Activated T-cell treated with anti-CD3 and anti-CD28 coated beads, Interleukin-2, amount 50 U/mL, for 4 hours (primary cell): ENCODE results near the gene CTSZ. TPM values are rescaled to one million over a fixed set of nuclear protein-coding genes. Genes with fewer than 3 reads are reported as not detected.
"Not testable (repeated sequence)": the region's sequence is repeated elsewhere in the genome, so short reads cannot be mapped to it uniquely, and the experiment has no call there.

ENCODE experiments used
- ATAC-seq, 2 donors: fragments of 200-7000 bp; cut with Tn5 transposase; one replicate each; pipeline ENCODE4 v1.10.0; 2021
- DNase-seq: peaks from one replicate; pipeline ENCODE4 v3.0.0-alpha.2; 2020
- H3K27me3 Mint-ChIP-seq: one replicate; pipeline ENCODE4 v1.8.0; 2021; ENCODE audit warnings: low read depth, mixed read lengths
- H3K36me3 Mint-ChIP-seq: one replicate; pipeline ENCODE4 v1.8.0; 2022; ENCODE audit warnings: mixed read lengths; ENCODE audit not compliant: insufficient read depth
- H3K4me1 Mint-ChIP-seq: one replicate; pipeline ENCODE4 v1.8.0; 2021; ENCODE audit warnings: low read depth, mixed read lengths
- H3K4me3 Mint-ChIP-seq: one replicate; pipeline ENCODE4 v1.8.0; 2021; ENCODE audit warnings: mild to moderate bottlenecking, moderate library complexity, mixed read lengths
- H3K9me3 Mint-ChIP-seq: one replicate; pipeline ENCODE4 v1.8.0; 2021; ENCODE audit warnings: mixed read lengths
- total RNA-seq, 3 donors: library from RNA; stranded (reverse); gene quantifications; one replicate each; pipeline ENCODE4 v1.2.1, GENCODE V29; 2021

The CTSZ gene
- total RNA-seq, 3 donors from 2014 or later: 18.7 to 27.9 (median 20.0) TPM

DNA sequence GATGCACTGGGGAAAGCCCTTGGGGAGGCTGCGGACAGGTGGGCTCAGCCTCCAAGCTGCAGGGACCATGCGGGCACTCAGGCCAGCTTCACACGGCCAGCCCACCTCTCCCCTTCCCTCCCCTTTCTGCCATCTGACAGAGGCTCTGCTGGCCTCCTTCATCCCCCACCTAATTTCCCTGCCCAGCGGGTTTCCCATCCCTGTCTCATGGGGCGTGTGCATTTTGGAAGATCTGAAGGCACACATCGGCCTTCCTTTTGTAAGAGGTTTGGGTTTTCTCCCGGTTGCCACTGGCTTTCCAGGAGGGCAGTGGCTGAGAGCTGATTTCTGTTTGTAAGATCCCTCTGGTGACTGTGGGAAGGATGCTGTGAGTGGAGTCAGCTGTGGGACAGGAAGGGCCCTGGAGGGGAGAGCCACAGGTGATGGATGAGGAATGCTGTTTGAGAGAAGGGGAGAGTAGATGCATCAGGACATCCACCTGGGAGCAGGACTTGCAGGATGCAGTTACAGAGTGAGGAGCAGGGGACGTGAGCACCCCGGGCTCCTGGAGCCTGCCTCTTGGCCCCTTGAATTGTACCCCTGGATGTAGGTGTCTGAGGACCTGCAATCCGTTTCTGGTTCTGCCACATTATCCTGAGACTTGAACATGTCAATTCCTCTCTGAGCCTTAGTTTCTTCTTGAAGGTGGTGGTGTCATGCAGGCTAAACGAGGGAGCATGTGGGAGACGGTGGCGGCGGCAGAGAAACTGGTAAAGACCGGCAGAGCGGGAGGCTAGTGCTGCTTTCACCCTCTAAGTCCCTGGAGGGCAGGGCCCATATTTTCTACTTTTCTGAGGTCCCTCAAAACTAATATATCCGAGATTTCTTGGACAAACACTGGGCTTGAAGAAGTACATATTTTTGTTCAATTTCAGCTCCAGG lies 6.2 kb upstream of the CTSZ start:
- H3K36me3 Mint-ChIP-seq: no peaks in the 10 kb centered on the region
- H3K27me3 Mint-ChIP-seq: no peaks in the 10 kb centered on the region
- no peak overlapping the region for H3K4me3 Mint-ChIP-seq
- H3K9me3 Mint-ChIP-seq: no peaks in the 10 kb centered on the region
- DNase-seq: no peak
- peaks cover 44% of the 10 kb centered on the region for H3K4me1 Mint-ChIP-seq
- no peak for ATAC-seq

DNA sequence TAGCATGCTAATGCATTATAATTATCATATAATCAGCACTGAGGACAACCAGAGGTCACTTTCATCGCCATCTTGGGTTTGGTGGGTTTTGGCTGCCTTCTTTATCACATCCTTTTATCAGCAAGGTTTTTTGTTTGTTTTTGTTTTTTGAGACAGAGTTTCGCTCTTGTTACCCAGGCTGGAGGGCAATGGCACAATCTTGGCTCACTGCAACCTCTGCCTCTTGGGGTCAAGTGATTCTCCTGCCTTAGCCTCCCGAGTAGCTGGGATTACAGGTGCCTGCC lies 4.8 kb upstream of the CTSZ start:
- H3K4me1 Mint-ChIP-seq: peaks cover 35% of the 10 kb centered on the region
- H3K9me3 Mint-ChIP-seq, H3K36me3 Mint-ChIP-seq, H3K4me3 Mint-ChIP-seq, DNase-seq, H3K27me3 Mint-ChIP-seq, ATAC-seq: not testable (repeated sequence)

- H3K9me3 Mint-ChIP-seq: no peaks in the 10 kb centered on the region
- H3K4me1 Mint-ChIP-seq: peaks cover 29% of the 10 kb centered on the region
- no peak for ATAC-seq
- DNase-seq: no peak
- H3K4me3 Mint-ChIP-seq: no peak overlapping the region
- H3K27me3 Mint-ChIP-seq: no peaks in the 10 kb centered on the region
- H3K36me3 Mint-ChIP-seq: no peaks in the 10 kb centered on the region
These were observed 4.2 kb upstream of the CTSZ start for GRCh38 chr20:59010995-59011873.

DNA sequence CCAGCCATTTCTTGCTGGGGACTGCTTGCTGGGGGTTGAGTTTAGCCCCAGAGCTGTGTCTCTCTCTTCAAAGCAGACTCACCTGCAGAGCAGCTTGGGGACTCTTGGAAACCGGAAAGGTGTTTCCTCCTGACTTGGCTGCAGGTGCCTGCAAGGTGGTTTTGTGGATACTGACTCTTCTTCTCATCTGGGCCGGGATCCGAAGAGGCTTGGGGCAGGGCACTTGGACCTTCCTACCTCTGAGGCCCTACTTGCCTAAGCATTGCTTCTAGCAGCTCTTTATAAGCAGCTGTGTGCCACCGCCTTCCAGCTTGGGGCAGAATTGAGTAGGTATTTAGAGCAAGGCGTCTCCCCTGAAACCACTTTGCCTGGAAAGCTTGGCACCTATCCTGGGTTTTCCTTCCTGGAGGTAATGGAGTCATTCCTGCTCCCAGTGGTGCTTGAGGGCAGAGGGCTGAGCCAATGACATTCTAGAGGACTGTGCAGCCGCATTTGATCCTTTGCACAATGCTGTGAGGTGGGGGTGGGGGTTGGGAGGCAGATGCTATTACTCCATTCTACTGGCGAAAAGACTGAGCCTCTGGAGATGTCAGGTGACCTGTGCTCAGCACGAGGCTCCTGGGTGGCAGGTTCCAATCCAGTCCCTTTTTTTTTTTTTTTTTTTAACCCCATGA lies 3.4 kb upstream of the CTSZ start:
- H3K4me1 Mint-ChIP-seq: peaks cover 34% of the 10 kb centered on the region
- H3K4me3 Mint-ChIP-seq: no peak overlapping the region
- DNase-seq (no peak), ATAC-seq (no peak)
- H3K9me3 Mint-ChIP-seq: no peaks in the 10 kb centered on the region
- H3K36me3 Mint-ChIP-seq: no peaks in the 10 kb centered on the region
- H3K27me3 Mint-ChIP-seq: no peaks in the 10 kb centered on the region

- no peak for DNase-seq
These were observed 1.8 kb upstream of the CTSZ start for GRCh38 chr20:59008715-59009336.

GRCh38 chr20:59007665-59008511 lies 834 bp upstream of the CTSZ start:
- Mint-ChIP-seq H3K4me3 (peak overlapping the region; percentile 79), H3K4me1 (peaks cover 40% of the 10 kb centered on the region), H3K36me3 (no peaks in the 10 kb centered on the region), H3K9me3 (no peaks in the 10 kb centered on the region), H3K27me3 (no peaks in the 10 kb centered on the region)
- DNase-seq (no peak), ATAC-seq (no peak)

More at GRCh38 chr20:59008715-59009336, 1.8 kb upstream of the CTSZ start:
- H3K4me1 Mint-ChIP-seq: peaks cover 39% of the 10 kb centered on the region
- H3K36me3 Mint-ChIP-seq: no peaks in the 10 kb centered on the region
- no peaks in the 10 kb centered on the region for H3K27me3 Mint-ChIP-seq
- H3K9me3 Mint-ChIP-seq: no peaks in the 10 kb centered on the region
- no peak for ATAC-seq
- no peak overlapping the region for H3K4me3 Mint-ChIP-seq

- H3K4me3 Mint-ChIP-seq: peak overlapping the region; percentile 77
- DNase-seq (no peak), ATAC-seq (peak; percentile 12 to 16)
- H3K36me3 Mint-ChIP-seq: no peaks in the 10 kb centered on the region
- H3K9me3 Mint-ChIP-seq: no peaks in the 10 kb centered on the region
- H3K27me3 Mint-ChIP-seq: no peaks in the 10 kb centered on the region
- H3K4me1 Mint-ChIP-seq: peaks cover 41% of the 10 kb centered on the region
These were observed 739 bp downstream of the CTSZ start for GRCh38 chr20:59006167-59006863.

DNA sequence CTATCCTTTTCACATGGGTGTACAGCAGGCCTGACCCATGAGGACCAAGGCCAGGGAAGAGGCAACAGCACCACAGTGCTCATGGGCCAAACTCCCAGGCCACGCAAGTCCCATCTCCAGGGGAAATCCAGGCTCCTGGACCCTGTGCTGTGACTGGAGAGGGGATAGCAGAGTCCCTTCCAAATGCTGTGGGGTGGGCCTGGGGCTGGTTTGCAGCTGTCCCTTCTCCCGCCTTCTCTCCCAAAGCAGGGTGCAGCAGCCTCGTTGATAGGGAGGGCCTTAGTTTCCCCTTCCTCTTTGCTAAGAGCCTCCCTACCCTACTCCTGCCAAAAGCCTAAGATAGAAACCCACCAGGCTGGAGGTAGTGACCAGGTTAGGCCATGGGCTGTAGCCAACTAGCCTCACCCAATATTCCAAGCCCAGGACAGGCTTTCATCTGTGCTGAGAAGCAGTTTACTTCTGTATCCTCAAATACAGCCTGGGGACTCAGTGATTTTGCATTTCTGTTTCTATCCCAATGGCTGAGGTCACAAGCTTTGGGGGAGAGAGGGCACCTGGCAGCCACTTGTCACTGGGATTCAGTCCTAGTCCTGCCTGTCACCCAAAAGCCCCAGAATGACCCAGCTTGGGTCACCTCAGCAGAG lies 1.4 kb downstream of the CTSZ start:
- Mint-ChIP-seq H3K4me3 (peak overlapping the region; percentile 77), H3K9me3 (no peaks in the 10 kb centered on the region), H3K4me1 (peaks cover 40% of the 10 kb centered on the region), H3K27me3 (no peaks in the 10 kb centered on the region), H3K36me3 (no peaks in the 10 kb centered on the region)
- DNase-seq (no peak), ATAC-seq (no peak)

DNA sequence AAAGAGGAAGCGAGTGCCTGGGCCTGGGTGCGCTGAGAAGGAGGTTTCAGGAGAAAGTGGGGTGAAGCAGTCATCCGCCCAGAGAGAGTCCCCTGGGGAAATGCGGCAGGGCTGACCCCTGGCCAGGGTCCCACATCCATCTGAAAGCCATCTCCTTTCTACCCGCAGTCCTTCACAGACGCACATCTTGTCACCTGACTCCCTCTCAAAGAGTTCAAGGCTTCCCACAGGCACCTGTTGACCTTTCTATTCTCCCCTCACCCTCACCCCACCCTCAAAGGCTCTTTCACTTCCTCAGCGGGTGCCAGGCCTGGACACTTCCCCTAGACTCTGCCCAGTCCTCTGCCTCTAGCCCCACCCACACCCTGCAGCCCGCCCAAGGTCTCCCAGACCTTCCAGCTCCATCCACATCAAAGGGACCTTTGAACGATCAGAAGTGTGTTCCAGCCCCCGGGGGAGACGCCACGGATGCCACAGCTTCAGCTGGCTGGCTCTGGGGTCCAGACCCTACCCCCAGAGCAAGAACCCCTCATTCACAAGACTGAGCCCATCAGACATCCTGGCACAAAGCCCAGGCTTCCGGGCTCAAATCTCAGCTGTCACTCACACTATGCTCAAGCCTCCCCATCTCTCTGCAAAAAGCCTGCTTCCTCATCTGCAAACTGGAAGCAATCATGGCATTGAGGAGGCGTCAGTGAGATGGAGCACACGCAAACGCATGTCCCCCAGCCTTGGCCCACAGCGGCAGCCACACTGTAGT lies 2.1 kb downstream of the CTSZ start:
- H3K27me3 Mint-ChIP-seq: no peaks in the 10 kb centered on the region
- ATAC-seq (peak; percentile 7 to 26), DNase-seq (no peak)
- no peaks in the 10 kb centered on the region for H3K9me3 Mint-ChIP-seq
- H3K4me3 Mint-ChIP-seq: peak overlapping the region; percentile 77
- no peaks in the 10 kb centered on the region for H3K36me3 Mint-ChIP-seq
- H3K4me1 Mint-ChIP-seq: peaks cover 40% of the 10 kb centered on the region

GRCh38 chr20:59004493-59004762 lies 2.6 kb downstream of the CTSZ start:
- H3K9me3 Mint-ChIP-seq: no peaks in the 10 kb centered on the region

DNA sequence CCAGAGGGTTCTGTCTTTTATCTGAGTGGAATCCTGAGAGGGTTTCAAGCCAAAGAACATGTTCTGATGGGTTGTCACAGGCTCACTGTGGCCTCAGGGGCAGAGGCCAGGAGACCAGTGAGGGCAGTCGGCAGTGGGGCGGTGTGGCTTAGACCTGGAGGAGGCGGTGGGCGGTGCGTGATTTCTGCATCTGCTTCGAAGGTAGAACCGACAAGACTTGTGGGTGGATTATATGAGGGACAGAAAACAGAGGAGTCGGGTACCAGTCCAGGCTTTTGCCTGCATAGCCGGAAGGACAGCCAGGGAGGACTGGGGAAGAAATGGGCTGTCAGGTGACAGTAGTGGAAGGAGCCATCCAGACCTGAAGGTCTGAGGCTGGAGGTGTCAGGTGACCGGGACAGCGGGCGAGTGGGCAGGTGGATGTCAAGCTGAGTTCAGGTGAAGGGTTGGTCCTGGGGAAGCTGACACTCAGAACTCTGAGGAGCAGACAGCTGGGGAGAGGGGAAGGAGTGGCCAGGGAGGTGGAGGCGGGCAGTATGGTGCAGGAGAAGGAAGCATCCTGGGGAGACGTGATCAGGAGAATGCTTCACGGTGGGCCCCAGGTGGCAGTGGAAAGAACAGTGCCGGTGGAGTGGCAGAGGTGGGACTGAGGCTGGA lies 3.1 kb downstream of the CTSZ start:
- no peaks in the 10 kb centered on the region for H3K36me3 Mint-ChIP-seq
- no peak for DNase-seq
- H3K27me3 Mint-ChIP-seq: no peaks in the 10 kb centered on the region
- no peaks in the 10 kb centered on the region for H3K9me3 Mint-ChIP-seq
- ATAC-seq: no peak
- H3K4me1 Mint-ChIP-seq: peaks cover 40% of the 10 kb centered on the region
- H3K4me3 Mint-ChIP-seq: peak overlapping the region; percentile 77

More at GRCh38 chr20:59004493-59004762, 2.6 kb downstream of the CTSZ start:
- Mint-ChIP-seq H3K4me1 (peaks cover 40% of the 10 kb centered on the region), H3K4me3 (peak overlapping the region; percentile 77), H3K27me3 (no peaks in the 10 kb centered on the region), H3K36me3 (no peaks in the 10 kb centered on the region)
- peak; percentile 47 for DNase-seq
- no peak for ATAC-seq
